RWPE2 (cell line): ENCODE measurements around the gene OVOL2.

Source experiments
- ATAC-seq: fragments of 200-7000 bp; cut with Tn5 transposase; 3 replicates; pipeline ENCODE4 v1.9.1; 2021; ENCODE audit warnings: low read depth
- DNase-seq: peaks from one replicate; pipeline ENCODE4 v3.0.0-alpha.2; 2020; ENCODE audit warnings: low spot score
- H3K27ac ChIP-seq: fragments of 450-650 bp; 2 replicates; pipeline ENCODE4 v1.5.1; 2017; ENCODE audit warnings: mild to moderate bottlenecking; ENCODE audit not compliant: poor library complexity, severe bottlenecking
- H3K27me3 ChIP-seq: fragments of 250-450 bp; sonication (Bioruptor Pico); 2 replicates; pipeline ENCODE4 v1.5.1; 2021; ENCODE audit warnings: mild to moderate bottlenecking, moderate library complexity; ENCODE audit not compliant: insufficient read depth, poor library complexity, severe bottlenecking
- H3K36me3 ChIP-seq: fragments of 250-450 bp; sonication (Bioruptor Pico); 2 replicates; pipeline ENCODE4 v1.5.1; 2020; ENCODE audit warnings: low read depth, mild to moderate bottlenecking, moderate library complexity
- H3K4me1 ChIP-seq: fragments of 250-450 bp; sonication (Bioruptor Pico); 2 replicates; pipeline ENCODE4 v1.5.1; 2021; ENCODE audit warnings: mild to moderate bottlenecking, moderate library complexity; ENCODE audit not compliant: insufficient read depth, poor library complexity, severe bottlenecking
- H3K4me3 ChIP-seq: fragments of 250-450 bp; sonication (Bioruptor Pico); 2 replicates; pipeline ENCODE4 v1.5.1; 2021; ENCODE audit warnings: mild to moderate bottlenecking, moderate library complexity; ENCODE audit not compliant: severe bottlenecking
- H3K9me3 ChIP-seq: fragments of 250-450 bp; sonication (Bioruptor Pico); 2 replicates; pipeline ENCODE4 v1.5.1; 2021; ENCODE audit warnings: mild to moderate bottlenecking, moderate library complexity; ENCODE audit not compliant: severe bottlenecking
- CTCF ChIP-seq: fragments of 450-650 bp; IDR thresholded peaks from one replicate; pipeline ENCODE4 v1.5.1; 2017; ENCODE audit warnings: mild to moderate bottlenecking, moderate library complexity; ENCODE audit not compliant: poor library complexity, severe bottlenecking

Gene OVOL2

GRCh38 chr20:18024606-18025127 is 33.0 kb downstream of the OVOL2 start:
- ATAC-seq (no peak), DNase-seq (no peak)
- H3K27me3 ChIP-seq, result no peaks in the 10 kb centered on the region
- H3K9me3 ChIP-seq, result no peaks in the 10 kb centered on the region
- H3K4me1 ChIP-seq, result no peaks in the 10 kb centered on the region
- H3K36me3 ChIP-seq, result peaks cover 15% of the 10 kb centered on the region
- no peak for TF ChIP-seq CTCF
- H3K27ac ChIP-seq, result no peak overlapping the region
- H3K4me3 ChIP-seq, result no peak overlapping the region

DNA sequence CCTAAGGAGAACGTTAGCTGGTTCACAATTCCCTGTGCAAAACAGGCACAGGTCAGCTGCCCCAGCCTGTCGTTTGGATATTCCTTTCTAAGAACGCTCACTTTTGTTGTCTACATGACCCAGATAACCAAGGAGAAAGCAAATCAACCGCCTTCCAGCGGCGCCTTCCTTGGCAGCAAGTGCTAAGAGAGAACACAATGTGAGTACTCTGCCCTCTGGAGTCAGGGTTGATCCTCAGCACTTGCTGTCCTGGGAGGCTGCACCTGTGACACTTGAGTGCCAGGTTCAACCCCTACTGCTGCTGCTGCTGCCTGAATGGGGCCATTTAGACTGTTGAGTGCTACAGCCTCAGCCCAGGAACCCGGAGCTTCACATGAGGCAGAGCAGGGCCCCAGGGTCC is 36.8 kb downstream of the OVOL2 start:
- Histone ChIP-seq H3K9me3 (no peaks in the 10 kb centered on the region), H3K4me1 (no peaks in the 10 kb centered on the region), H3K27me3 (no peaks in the 10 kb centered on the region), H3K27ac (no peak overlapping the region), H3K36me3 (peaks cover 12% of the 10 kb centered on the region), H3K4me3 (no peak overlapping the region)
- TF ChIP-seq CTCF, result no peak
- ATAC-seq (no peak), DNase-seq (no peak)

DNA sequence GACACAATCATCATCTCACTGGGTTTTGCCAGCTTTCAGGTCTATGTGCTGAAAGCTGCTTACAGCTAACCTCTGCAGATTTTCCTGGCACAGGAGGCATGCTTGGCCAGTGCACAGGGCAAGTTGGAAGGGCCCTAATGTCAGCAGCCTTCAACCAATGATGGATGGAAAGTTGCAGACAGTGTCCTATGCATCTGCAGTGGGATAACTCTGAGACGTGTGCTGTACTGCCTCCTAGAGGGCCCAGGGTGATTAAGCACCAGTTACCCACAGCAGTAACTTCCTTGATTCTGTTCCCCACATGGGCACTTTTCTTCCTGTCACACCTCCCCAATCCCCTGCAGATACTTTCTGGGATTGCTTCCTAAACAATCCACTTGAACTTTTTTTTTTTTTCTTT is 38.6 kb downstream of the OVOL2 start:
- Histone ChIP-seq H3K27ac (no peak overlapping the region), H3K36me3 (peaks cover 12% of the 10 kb centered on the region), H3K4me3 (no peak overlapping the region), H3K9me3 (no peaks in the 10 kb centered on the region), H3K4me1 (no peaks in the 10 kb centered on the region), H3K27me3 (no peaks in the 10 kb centered on the region)
- ATAC-seq, result no peak
- DNase-seq, result no peak
- TF ChIP-seq CTCF, result peak; percentile 23

DNA sequence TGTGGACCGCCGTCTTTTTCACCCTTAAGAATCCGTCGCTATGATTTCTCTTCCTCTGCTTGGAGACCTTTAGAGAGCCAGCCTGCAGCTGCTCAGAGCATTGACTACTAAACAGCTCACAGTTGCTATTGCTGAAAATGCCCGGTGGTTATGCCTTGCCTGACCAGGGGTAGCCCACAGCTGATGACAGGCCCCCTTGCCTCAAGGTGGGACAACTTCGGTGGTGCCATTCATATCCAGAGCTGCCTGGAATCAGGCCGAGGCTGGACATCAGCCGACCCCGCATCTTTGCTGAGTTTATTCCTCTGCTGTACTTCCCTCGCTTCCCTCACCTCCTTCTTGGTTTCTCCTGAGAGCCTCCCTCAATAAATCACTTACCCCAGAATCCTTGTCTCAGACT is 39.6 kb downstream of the OVOL2 start:
- Histone ChIP-seq H3K27ac (no peak overlapping the region), H3K4me1 (no peaks in the 10 kb centered on the region), H3K4me3 (no peak overlapping the region), H3K36me3 (peaks cover 5% of the 10 kb centered on the region), H3K9me3 (no peaks in the 10 kb centered on the region), H3K27me3 (no peaks in the 10 kb centered on the region)
- DNase-seq (no peak), ATAC-seq (no peak)
- no peak for TF ChIP-seq CTCF

DNA sequence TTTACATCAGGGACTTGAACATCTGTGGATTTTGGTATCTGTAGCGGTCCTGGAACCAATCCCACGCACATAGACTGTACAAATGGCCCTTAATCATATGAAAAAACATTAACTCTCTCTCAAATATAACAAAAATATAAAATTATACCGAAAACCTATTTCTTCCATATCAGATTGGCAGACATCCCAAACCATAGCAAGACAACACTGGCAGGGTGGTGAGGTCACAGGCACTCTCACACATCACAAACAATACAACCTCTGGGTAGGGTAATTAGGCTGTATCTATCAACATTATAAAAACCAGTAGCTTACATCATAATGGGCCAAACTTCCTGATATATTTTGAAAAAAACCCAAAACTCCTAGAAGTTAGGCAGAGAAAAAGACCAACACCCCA is 40.9 kb downstream of the OVOL2 start:
- no peaks in the 10 kb centered on the region for H3K27me3 ChIP-seq
- H3K4me3 ChIP-seq, result no peak overlapping the region
- H3K36me3 ChIP-seq, result peaks cover 5% of the 10 kb centered on the region
- no peak for TF ChIP-seq CTCF
- H3K9me3 ChIP-seq, result no peaks in the 10 kb centered on the region
- no peak for DNase-seq
- no peaks in the 10 kb centered on the region for H3K4me1 ChIP-seq
- H3K27ac ChIP-seq, result no peak overlapping the region
- ATAC-seq, result no peak
